HG03521 (cell line): Measurements from ENCODE around the gene SHISA7.

Experiments used
- ATAC-seq: cut with Tn5 transposase; IDR thresholded peaks from one replicate; pipeline ENCODE4 v1.9.1; 2021; ENCODE audit warnings: mild to moderate bottlenecking, moderate library complexity; ENCODE audit not compliant: unreplicated experiment

Gene SHISA7

DNA sequence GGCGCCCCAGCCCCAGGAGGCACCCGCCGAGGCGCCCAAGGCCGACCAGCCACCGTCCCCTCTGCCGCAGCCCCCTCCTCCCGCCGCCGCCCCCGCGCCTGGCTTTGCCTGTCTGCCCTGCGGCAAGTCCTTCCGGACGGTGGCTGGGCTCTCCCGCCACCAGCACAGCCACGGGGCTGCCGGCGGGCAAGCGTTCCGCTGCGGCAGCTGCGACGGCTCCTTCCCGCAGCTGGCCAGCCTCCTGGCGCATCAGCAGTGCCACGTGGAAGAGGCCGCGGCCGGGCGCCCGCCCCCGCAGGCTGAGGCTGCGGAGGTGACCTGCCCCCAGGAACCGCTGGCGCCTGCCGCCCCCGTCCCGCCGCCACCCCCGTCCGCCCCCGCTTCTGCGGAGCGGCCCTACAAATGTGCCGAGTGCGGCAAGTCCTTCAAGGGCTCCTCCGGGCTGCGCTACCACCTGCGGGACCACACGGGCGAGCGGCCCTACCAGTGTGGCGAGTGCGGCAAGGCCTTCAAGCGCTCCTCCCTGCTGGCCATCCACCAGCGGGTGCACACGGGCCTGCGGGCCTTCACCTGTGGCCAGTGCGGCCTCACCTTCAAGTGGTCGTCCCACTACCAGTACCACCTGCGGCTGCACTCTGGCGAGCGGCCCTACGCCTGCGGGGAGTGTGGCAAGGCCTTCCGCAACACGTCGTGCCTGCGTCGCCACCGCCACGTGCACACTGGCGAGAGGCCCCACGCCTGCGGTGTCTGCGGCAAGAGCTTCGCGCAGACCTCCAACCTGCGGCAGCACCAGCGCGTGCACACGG lies 39.3 kb upstream of the SHISA7 start:
- ATAC-seq = no peak

DNA sequence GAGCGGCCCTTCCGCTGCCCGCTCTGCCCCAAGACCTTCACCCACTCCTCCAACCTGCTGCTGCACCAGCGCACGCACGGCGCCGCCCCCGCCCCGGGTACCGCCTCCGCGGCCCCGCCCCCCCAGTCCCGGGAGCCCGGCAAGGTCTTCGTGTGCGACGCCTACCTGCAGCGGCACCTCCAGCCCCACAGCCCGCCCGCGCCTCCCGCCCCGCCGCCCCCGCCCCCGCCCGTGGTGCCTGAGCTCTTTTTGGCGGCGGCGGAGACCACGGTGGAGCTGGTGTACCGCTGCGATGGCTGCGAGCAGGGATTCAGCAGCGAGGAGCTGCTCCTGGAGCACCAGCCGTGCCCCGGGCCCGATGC lies 38.7 kb upstream of the SHISA7 start:
- ATAC-seq = no peak

DNA sequence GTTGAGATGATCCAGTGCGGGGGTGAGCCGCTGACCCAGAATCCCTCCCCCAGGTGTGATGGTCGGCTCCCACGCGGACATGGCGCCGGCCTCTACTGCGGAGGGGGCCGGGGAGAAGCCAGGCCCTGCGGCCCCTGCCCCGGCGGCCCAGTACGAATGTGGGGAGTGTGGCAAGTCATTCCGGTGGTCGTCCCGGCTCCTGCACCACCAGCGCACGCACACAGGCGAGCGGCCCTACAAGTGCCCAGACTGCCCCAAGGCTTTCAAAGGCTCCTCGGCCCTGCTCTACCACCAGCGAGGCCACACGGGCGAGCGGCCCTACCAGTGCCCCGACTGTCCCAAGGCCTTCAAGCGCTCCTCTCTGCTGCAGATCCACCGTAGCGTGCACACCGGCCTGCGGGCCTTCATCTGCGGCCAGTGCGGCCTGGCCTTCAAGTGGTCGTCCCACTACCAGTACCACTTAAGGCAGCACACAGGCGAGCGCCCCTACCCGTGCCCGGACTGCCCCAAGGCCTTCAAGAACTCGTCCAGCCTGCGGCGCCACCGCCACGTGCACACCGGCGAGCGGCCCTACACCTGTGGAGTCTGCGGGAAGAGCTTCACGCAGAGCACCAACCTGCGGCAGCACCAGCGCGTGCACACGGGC lies 38.2 kb upstream of the SHISA7 start:
- ATAC-seq = no peak

DNA sequence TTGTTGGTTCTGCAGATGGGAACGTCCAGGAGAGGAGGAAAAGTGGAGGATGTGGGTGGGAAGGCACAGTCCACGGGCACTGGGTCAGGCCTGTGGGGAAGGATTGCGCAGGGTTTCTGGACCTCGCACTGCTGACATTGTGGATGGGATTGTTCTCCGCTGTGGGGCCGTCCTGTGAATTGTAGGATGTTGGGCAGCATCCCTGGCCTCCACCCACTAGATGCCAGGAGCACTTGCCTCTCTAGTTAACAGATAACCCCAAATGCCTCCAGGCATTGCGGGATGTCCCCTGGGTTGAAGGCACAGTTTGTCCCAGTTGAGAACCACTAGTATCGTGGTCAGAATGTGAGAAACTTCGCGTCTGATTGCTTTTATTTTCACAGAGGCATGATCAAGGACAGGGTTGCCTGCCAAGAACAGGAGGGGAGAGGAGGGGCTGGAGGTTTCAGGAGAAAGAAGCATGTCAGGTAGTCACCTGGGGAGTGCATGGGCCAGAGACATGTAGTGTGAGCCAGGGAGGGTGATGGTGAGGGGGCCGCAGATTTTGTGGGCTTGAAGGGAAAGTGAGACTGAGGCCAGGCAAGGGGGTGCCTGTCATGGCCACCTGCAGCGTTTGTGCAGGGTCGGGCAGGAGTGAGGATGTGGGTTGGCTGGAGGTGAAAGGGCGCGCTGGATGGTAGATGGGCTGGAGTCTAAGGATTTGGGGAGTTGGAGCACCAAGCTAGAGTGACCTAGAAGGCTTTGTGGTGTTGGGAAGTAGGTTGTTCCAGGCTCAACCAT lies 36.5 kb upstream of the SHISA7 start:
- no peak for ATAC-seq

DNA sequence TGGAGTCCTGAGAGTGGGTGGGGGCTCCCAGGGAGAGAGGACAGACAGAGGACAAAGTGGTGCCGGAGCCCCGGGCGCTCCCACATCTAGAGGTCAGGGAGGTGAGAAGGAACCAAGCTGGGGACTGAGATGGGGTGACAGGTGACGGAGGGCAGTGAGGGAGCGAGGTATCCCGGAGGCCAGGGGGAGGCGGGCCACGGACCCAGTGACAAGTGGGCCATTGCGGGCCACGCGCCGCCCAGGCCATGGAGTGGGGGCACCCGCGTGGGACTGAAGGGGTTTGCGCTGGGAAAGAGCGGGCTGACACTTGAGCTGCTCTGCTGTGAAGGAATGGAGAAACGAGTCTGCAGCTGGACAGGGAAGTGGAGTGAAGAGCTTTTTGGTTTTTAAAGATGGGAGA lies 35.9 kb upstream of the SHISA7 start:
- no peak for ATAC-seq

DNA sequence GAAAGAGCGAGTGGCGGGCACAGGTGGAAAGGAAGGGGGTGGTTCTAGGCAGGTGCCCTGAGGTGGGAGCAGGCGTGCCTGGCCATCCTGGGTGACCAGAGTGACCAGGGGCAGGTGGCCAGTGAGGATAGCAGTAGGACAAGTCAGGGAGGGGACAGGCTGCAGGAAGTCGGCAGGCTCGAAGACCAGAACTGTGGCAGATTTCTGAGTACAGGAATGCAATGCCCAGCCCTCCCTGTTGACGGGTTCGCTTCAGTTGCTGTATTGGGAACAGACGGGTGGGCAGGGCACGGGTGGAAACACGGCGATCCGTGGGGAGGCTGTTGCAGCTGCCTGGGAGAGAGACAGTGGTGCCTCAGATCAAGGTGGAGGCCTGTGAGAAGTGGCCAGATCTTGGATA lies 35.3 kb upstream of the SHISA7 start:
- no peak for ATAC-seq

DNA sequence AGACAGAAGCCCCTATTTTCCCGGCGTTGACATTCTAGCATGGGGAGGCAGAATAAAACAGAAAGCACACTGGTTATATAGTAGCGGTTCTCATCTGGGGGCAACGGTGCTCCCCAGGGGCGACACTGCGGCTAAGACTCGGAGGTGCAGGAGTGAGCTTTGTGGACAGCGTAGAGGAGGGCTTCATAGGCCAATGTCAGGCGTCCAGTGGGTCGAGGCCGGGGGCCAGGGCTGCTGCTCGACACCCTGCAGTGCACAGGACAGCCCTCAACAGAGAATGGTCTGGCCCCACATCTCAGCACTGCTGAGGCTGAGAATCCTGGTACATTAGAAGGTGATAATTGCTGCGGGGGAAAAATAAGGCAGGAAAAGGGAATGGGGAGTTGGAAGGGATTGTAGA lies 34.8 kb upstream of the SHISA7 start:
- no peak for ATAC-seq

DNA sequence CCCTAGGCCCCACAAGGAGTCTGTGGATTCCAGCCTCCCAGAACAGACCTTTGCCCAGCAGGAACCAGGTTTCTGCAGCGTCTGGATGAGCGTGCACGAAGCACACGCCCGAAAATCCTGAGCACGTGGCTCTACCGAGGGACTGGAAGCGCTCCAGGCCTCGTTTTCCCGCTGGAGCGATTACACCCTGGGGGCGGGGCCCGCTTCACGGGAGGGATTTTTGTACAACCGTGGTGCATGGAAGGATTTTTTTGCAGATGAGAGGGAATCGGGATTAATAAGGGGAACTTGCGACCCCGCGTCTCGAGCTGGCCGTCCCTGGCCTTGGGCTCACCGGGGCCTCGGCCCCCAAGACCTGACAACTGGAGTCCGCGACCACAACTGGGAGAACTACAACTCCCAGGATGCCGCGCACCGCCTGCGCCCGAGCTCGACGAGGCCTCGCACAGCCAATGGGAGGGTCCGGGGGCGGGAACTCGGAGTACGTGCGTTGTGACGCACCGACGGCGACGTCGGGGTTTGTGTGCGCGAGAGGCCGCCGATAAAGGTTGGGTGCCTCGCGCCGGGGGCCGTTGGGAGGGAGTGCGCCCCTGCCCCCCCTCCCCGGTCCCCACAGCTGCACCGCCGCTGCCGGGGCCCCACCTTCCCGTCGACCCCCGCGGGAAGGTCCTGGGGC lies 33.1 kb upstream of the SHISA7 start, which contains the start of gene ZNF628:
Gene ZNF628, plus strand, starts transcription at position 518 of the 676 bp plus-strand sequence. CDS start 3,294 bp downstream, outside the sequence.
- ATAC-seq = peak; percentile 95

DNA sequence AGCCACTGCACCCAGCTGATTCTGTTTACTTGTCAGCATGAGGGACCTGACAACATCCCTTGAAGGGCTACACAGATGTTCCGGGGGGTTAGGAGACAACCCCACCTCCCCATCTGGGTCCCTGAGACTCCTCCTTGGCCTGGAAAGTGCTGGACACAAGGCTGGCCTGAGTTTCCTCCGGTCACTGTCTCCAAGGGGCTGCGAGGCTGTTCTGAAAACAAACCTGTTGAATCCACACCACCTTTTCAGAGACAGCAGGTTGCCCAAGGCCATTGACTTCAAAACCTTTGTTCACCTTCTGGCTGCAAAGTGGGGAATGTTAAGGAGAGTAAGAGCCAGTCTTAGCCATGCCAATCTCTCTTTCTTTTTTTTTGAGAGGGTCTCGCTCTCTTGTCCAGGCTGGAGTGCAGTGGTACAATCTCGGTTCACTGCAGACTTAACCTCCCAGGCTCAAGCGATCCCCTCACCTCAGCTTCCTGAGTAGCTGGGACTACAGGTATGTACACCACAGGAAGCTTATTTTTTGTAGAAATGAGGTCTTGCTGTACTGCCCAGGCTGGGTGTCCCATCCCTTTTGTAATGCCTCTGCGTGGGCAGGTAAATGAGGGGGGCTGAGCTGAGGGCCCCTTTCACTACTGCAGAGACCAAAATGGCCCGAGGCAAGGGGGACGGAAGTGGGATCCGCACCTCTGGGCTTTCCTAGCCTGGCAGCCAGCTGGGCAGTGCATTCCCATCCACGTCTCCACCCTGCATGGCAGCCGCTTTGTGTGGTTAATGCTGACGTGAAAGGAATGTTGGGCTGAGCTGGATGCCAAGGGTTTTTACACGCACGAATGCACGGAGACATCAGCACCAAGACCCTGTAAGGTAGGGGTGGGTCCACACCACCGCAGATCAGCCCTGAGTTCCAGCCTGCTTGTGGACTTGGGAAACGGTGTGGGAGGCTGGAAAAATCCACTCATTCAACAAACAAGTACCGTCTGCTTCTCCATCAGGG lies 31.5 kb upstream of the SHISA7 start:
- no peak for ATAC-seq

DNA sequence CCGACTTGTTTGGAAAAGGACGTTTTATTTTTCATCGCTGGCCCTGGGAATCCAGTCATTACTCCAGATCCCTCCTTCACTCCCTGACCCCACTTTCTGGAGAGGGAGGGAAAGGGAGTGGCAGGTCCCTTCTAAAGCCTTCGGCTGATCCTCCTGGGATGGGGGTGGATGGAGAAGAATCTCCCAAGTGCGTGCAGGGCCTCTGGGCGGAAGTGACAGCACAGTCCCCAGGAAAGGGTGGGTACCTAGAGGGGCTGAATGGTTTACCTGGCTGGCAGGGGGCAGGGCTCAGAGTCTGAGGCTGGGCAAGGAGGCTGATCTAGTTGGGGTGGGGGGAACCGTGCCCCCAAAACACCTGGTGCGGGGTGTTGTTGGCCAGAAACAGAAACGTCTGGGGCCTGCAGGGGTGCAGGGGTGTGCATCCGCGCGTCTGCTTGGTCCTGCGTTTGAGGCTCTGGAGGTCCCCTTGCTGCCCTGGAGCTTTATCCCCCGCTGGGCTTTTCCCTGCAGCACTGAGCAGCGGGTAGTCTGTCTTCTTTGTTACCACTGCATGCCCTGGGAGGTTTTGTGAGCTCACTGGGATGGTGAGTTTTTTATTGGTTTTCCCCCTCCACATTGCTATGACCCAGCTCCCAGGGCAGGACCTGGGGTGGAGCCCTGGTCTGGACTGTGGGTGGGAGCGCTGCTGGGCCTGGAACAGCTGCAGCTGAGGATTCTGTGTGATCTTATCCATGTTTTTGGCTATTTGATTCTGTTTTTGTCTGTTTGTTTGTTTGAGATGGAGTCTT lies 30.3 kb upstream of the SHISA7 start:
- no peak for ATAC-seq

DNA sequence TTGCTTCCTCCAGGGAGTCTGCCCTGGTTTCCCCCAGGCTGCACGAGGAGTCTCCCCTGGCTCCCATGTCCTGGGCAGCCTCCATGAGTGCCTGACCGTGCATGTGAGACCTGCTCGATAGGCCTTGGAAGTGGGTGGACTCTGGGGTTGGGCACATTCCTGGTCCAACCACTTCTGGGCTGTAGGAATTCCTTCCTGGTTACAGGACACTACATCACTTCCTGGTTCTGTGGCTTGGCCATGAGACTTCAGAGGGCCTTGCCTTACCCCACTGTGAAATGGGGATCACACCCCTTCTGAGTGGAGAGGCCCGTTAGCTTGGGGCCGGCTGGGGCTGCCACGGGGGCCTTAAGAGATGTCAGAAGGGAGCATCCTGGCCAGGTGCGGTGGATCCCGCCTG lies 29.4 kb upstream of the SHISA7 start:
- no peak for ATAC-seq

DNA sequence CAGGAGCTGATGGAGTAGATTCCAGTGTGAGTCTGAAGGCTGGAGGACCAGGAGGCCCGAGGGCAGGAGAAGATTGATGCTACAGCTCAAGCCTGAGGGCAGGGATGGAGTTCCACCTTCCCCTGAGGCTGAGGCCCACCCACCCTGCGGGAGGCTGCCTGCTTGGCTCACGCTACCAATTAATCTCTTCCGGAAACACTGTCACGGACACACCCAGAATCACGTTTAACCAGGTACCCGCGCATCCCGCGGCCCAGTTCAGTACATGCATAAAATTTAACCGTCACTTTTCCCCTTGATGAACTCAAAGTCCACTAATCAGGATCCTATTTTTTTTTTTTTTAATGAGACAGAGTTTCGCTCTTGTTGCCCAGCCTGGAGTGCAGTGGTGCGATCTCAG lies 28.2 kb upstream of the SHISA7 start:
- no peak for ATAC-seq

DNA sequence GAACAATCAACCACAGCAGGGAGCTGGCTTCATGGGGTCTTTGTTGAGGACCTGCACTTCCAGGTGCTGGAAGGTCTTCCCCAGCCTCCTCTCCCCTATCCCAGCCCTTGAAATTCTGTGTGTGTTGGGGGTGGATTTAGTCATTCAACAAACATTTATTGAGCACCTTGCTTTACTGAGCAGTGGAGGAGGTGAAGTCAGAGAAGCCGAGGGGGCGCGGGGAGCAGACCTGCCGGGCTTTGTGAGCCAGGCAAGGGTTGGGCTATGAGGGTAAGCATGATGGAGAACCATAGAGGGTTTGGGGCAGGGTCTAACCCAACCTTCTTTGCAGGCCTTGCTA lies 24.9 kb upstream of the SHISA7 start:
- ATAC-seq = no peak

DNA sequence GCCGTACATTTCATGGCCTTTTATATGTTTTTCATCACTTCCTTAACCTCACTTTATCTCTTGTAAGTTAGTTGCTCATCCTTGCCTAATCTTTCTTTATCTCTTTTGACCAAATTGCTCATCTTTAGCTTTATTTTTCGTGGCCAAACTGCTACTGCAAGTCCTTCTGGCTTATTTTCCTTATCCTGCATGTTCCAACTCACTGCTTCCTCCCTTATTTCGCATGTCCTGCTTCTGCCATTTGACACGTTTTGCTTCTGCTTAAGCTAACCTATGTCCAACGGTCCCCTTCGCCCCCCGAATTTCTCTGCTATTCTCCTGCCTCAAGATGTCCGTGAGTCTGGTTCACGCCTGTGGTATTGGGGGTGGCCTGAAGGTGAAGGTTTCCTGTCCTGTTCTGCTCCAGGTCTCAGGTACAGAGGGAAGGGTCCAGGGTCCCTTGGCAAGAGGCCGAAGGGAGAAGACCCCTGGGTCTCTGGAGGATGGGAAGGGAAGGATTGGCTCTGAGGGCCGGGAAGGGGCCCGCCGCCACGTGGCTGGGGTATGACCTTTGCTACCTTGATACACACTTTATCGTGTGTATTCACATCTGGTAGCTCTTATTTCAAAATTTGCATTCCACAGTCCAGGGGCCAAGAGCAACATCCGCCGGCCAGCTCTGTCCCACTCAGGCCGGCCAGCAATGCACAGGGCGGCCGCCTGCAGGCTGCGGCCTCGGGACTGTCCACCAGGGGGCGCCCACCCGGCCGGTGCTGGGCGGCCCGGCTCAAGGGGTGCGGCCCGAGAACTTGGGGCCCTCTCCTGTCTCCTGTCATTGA lies 24.3 kb upstream of the SHISA7 start:
- peak; percentile 71 for ATAC-seq

DNA sequence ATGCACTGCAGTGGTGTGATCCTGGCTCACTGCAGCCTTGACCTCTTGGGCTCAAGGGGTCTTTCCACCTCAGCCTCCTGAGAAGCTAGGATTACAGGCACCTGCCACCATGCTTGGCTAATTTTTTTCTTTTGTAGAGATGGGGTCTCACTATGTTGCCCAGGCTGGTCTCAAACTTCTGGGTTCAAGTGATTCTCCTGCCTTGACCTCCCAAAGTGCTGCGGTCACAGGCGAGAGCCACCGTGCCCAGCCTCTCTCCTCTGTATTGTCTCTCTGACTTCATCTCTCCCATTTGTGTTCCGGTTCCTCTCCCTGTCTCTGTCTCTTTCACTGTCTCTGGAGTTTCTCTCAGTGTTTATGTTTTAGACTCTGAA lies 23.1 kb upstream of the SHISA7 start:
- ATAC-seq = no peak

DNA sequence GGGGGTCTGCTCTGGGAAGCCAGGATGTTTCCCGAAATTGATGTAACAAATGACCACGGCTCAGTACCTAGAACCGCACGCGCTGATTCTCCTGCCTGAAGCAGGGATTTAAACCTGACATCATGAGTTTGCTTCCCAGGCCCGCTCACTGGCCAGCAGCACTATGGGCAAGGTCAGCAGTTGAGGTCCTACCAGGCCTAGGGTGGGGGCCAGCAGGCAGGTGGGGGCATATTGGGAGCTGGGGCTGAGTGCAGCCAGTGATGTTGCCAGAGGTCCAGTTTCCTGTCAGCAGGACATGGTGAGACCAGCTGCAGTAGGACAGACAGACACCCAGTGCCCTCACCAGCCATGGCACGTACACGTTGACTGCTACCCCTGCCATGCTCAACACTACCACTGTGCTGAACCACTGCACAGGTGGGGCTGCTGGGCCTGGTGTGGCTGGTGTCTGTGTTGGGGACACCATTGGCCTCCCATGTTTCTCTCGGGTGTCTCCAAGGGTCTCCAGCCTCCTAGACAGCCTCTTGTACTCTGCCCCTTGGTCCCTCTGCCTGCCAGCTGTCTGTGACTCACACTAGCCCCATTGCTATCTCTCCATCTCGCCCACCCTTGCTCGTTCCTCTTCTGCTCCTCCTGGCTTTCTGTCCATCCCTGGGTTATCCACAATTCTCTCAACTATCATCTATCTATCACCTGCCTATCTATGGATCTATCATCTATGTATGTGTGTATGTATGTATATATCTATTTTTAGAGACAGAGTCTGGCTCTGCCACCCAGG lies 22.6 kb upstream of the SHISA7 start:
- no peak for ATAC-seq

DNA sequence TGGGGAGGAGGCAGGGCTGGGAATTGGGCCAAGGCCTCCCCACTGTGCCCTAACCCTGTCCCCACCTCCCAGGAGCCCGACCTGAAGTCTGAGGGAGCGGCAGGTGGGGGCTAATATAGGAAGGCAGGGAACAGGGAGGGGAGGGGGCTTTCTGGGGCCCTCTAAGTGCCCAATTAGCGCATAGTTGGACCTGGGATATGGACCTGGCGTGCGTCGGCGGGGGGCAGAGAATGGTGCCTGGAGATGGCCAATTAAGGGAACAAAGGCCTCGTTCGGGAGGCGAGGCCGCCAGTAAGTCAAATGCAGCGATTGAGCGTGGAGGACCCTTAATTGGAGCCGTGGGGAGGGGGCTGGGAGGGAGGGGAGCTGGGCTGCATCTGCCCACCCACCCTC lies 21.6 kb upstream of the SHISA7 start, which contains the start of gene C19orf85:
Gene C19orf85, minus strand, starts transcription at position 90 of the 393 bp plus-strand sequence. CDS start 197 bp downstream, outside the sequence.
- no peak for ATAC-seq
